Skeletal muscle tissue (tissue), 4 donors: ENCODE results near the gene BSX. TPM values are rescaled to one million over a fixed set of nuclear protein-coding genes. Genes with fewer than 3 reads are reported as not detected.
A peak's percentile ranks its signal among the peaks of the same experiment; 100 is the strongest.

Experiments used
- H3K27ac ChIP-seq: one replicate; pipeline ENCODE4 v1.7.0; 2013; ENCODE audit warnings: mild to moderate bottlenecking, low read depth, low read length, inconsistent platforms
- H3K27me3 ChIP-seq, 3 donors: one replicate each; pipeline ENCODE4 v1.7.0; 2013; ENCODE audit warnings: low read length in 3 of 3; ENCODE audit not compliant: control insufficient read depth in 3 of 3, insufficient read depth in 3 of 3
- H3K36me3 ChIP-seq, 3 donors: one replicate each; pipeline ENCODE4 v1.7.0; 2013; ENCODE audit warnings: low read length in 3 of 3; ENCODE audit not compliant: control insufficient read depth in 3 of 3, insufficient read depth in 3 of 3
- H3K4me1 ChIP-seq, 3 donors: one replicate each; pipeline ENCODE4 v1.7.0; 2013; ENCODE audit warnings: low read length in 3 of 3, mild to moderate bottlenecking in 3 of 3; ENCODE audit not compliant: control insufficient read depth in 3 of 3, insufficient read depth in 3 of 3
- H3K4me3 ChIP-seq, 3 donors: one replicate each; pipeline ENCODE4 v1.7.0; 2013; ENCODE audit warnings: low read length in 3 of 3
- H3K9ac ChIP-seq, 3 donors: one replicate each; pipeline ENCODE4 v1.7.0; 2013; ENCODE audit warnings: low read length in 3 of 3, mild to moderate bottlenecking in 3 of 3, moderate library complexity in 2 of 3, low read depth in 1 of 3
- H3K9me3 ChIP-seq, 3 donors: one replicate each; pipeline ENCODE4 v1.7.0; 2013; ENCODE audit warnings: low read length in 3 of 3; ENCODE audit not compliant: control insufficient read depth in 3 of 3
- total RNA-seq: library from RNA; depleted of rRNA; stranded (reverse); fragments of >200 nt; gene quantifications from one replicate; pipeline ENCODE4 v1.2.3, GENCODE V29; 2014
- donor health status: Osteomylitis.

BSX gene
- total RNA-seq, 1 donor from 2014 or later: not detected

DNA sequence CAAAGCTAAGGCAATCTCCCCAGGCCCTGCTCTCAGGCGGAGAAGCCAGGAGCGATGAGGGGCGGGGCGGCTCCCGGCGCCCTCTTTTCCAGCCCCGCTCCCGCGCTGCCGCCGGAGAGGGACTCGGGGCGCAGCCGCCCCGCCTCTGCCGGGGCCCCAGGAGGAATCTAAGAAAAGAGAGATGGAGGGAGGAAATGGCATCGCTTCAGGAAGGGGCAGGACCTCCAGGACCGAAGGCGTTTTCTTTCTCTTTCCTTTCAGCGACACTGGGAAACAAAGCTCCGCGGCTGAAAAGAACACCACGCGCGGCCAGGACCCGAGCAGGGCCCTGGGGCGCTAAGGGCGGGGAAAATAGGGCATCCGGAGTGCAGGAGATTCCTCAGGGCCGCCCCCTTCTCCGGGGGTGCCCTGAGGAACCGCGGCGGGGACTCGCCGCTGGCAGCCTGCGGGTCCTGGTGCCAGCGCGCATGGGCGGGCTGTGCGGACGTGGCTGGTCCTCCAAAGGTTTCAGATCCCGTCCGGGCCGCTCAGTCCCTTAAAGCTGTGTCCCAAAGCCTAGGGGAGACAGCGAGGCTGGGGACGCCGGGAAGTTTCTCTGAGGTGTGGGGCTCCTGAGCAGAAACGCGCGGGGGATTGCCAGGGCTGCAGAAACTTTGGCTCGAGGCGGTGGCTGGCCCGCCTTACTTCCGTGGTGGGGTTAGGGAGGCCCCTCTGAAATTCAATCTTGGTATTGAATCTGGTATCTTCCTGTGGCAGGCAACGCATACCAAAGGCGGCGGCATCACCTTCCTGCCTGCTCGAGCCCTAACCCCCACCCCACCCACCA lies 2.8 kb upstream of the BSX start:
- H3K9me3 ChIP-seq: no peaks in the 10 kb centered on the region
- peaks cover 3 to 7% (median 5%) of the 10 kb centered on the region in 3 donors for H3K4me1 ChIP-seq
- H3K27ac ChIP-seq: no peak overlapping the region
- H3K4me3 ChIP-seq: peak overlapping the region; percentile 57 to 65 (median 61)
- no peaks in the 10 kb centered on the region for H3K36me3 ChIP-seq
- peaks cover 59 to 68% (median 68%) of the 10 kb centered on the region in 3 donors for H3K27me3 ChIP-seq
- H3K9ac ChIP-seq: no peak overlapping the region

DNA sequence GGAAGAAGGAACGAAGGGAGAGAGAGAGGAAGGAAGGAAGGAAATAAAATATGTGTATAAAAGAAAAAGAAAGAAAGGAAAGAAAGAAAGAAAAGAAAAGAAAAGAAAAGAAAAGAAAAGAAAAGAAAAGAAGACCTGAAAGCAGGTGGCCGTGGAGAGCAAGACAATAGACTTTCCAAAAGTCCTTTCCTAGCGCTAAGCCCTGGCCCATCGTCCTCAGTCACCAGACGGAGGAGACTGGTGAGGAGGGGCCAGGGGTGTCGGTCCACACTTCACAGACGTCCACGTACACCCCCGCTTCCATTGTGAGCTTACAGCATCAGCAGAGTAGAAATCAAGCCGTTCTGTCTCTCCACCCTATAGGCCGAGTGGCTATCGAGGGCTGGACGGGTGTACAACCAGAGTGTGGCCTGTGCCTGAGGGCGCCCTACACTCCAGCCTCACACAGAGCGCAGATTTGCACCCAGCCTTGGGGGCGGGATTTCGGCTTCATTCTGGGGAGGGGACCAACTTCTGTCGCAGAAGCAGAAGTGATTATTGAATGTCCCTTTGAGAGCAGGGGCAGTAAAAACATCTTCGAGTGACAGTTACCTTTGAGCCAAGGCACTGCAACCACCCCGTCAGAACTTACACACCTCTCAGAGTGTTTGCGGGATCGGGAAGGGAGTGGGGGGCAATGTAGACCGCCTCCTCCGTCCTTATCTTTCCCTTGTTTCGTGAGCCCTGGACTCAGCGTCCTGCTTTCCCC lies 2.0 kb upstream of the BSX start:
- Histone ChIP-seq H3K27me3 (peaks cover 67 to 74% (median 74%) of the 10 kb centered on the region in 3 donors), H3K4me1 (peaks cover 3 to 7% (median 5%) of the 10 kb centered on the region in 3 donors), H3K27ac (no peak overlapping the region), H3K36me3 (no peaks in the 10 kb centered on the region), H3K4me3 (peak overlapping the region; percentile 57 to 65 (median 61)), H3K9me3 (no peaks in the 10 kb centered on the region), H3K9ac (no peak overlapping the region)

DNA sequence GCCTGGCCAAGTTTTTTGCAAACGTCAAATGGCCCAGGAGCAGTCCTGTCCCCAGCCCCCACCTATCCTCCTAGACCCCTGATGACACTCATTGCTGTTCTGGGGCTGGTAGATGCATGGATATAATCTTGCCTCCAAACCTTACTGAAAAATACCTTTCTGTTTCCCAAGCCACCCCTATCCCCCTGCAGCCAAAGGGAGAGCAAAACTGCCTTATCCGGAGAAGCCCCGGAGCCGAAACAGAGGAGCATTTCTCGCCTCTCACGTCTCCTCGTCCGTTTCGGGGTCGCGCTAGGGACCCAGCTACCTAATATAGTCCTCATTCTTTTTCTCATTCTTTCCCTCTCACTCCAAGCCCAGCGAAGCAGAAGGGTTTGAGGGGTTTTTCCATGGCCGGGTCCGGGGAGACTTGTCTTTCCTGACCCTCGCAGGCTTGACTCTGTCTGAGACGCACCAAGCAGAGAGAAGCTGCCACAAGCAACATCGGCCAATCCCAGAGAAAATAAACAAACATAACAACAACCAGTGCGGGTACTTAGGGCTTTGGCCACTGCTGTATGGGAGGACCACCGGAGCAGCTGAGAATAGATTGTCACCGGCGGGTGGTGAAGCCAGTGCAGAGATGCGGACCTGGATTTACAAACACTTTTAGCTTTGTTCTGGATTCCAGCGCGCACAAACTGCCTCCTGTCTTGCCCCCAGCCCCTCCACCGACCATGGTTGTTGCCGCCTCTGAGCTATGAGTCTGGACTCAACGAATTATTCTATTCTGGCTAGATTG lies 1.6 kb downstream of the BSX start:
- H3K9ac ChIP-seq: no peak overlapping the region
- H3K36me3 ChIP-seq: no peaks in the 10 kb centered on the region
- no peak overlapping the region for H3K4me3 ChIP-seq
- no peaks in the 10 kb centered on the region for H3K9me3 ChIP-seq
- peaks cover 11 to 16% (median 12%) of the 10 kb centered on the region in 3 donors for H3K4me1 ChIP-seq
- peaks cover 85 to 93% (median 88%) of the 10 kb centered on the region in 3 donors for H3K27me3 ChIP-seq
- H3K27ac ChIP-seq: no peak overlapping the region

DNA sequence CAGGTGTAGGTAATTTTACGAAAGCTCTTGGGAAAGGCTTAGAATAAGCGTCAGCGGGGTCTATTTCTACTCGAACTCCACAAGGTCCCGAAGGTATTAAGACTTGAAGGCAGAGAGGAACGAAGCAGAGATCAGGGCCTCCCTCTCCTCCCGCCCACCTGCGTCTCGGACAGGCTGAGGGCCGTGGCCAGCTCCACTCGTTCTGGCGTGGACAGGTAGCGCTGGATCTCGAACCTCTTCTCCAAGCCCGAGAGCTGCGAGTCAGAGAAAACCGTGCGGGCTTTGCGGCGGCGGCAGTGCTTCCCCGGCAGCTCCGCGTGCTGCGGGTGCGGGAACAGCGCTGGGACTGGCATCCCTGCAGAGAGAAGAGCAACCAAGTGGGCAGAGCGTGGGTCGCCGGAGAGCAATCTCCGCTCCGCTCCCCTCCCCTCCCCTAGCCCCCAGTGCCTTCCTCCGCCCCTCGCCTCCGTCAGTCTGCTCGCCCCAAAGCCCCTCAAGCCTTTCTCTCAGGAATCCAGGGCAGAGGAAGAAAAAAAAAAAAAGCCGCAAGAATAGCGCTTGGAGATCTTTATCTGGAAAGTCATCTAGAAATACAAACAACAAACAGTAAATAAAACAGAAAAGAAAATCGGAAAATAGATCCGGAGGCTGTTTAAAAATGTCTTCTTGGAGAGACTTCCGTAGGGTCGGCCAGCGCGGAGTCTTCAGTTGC lies 2.4 kb downstream of the BSX start:
- Histone ChIP-seq H3K9ac (no peak overlapping the region), H3K4me3 (no peak overlapping the region), H3K4me1 (peaks cover 11 to 13% (median 12%) of the 10 kb centered on the region in 3 donors), H3K27ac (no peak overlapping the region), H3K36me3 (no peaks in the 10 kb centered on the region), H3K9me3 (no peaks in the 10 kb centered on the region), H3K27me3 (peaks cover 85 to 92% (median 86%) of the 10 kb centered on the region in 3 donors)

DNA sequence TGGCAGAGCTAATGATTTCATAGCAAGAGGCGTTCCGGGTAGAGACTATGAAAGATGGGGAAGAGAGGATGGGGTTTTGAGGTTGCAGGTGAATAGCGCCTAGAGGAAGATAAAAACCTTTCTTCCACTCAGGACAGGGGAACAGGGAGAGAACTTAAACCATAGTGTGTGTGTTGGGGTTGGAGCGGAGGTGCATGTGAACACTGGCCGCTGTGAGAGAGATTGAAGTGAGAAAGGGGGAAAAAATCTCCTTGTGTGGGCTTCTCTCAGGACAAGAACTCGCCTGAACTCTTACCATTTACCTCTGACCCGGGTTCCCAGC lies 3.4 kb downstream of the BSX start:
- H3K27ac ChIP-seq: no peak overlapping the region
- H3K9ac ChIP-seq: no peak overlapping the region
- H3K9me3 ChIP-seq: no peaks in the 10 kb centered on the region
- no peaks in the 10 kb centered on the region for H3K36me3 ChIP-seq
- peaks cover 78 to 90% (median 85%) of the 10 kb centered on the region in 3 donors for H3K27me3 ChIP-seq
- H3K4me1 ChIP-seq: peaks cover 5 to 13% (median 6%) of the 10 kb centered on the region in 3 donors
- no peak overlapping the region for H3K4me3 ChIP-seq

DNA sequence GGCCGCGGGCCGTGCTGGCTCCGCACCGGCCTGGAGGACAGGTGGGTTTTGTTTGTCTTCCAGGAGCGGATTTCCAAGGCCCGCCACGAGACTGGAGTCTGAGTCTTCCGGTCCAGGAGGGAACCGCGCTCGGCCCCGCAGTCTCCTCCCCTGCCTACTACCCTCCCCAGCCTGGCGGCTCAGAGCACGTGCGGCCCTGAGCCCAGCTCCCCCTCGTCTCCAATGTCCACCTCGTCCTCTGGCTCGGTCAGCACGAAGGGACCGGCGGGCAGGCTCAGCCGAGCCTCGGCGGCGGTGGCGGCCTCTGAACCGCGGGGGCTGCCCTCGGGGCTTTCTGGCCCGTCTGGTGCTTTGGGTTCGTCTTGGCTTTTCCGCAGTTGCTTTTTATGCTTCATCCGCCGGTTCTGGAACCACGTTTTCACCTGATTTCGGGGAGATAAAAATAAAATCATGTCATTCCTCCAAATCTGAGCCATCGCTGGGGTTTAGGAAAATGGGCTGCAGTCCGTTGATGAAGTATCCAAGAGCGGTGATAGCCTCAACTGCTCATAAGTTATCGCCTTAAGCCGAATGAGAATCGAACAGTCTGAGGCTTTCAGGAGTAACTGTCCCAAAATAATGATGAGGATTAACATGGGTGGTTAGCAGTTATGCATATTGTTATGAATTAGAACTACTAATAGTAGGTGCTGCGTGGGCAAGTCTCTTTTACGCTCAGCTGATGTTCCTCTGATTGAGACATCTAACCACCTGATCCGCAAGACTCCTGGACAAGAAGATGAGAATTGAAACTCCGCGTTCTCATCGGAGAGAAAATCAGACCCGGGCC lies 4.0 kb downstream of the BSX start:
- H3K27me3 ChIP-seq: peaks cover 76 to 85% (median 83%) of the 10 kb centered on the region in 3 donors
- H3K9ac ChIP-seq: no peak overlapping the region
- H3K4me3 ChIP-seq: peak overlapping the region in 2 of 3 donors; percentile 19 to 22
- no peaks in the 10 kb centered on the region for H3K36me3 ChIP-seq
- no peaks in the 10 kb centered on the region for H3K9me3 ChIP-seq
- H3K4me1 ChIP-seq: peaks cover 5 to 13% (median 6%) of the 10 kb centered on the region in 3 donors
- H3K27ac ChIP-seq: no peak overlapping the region

DNA sequence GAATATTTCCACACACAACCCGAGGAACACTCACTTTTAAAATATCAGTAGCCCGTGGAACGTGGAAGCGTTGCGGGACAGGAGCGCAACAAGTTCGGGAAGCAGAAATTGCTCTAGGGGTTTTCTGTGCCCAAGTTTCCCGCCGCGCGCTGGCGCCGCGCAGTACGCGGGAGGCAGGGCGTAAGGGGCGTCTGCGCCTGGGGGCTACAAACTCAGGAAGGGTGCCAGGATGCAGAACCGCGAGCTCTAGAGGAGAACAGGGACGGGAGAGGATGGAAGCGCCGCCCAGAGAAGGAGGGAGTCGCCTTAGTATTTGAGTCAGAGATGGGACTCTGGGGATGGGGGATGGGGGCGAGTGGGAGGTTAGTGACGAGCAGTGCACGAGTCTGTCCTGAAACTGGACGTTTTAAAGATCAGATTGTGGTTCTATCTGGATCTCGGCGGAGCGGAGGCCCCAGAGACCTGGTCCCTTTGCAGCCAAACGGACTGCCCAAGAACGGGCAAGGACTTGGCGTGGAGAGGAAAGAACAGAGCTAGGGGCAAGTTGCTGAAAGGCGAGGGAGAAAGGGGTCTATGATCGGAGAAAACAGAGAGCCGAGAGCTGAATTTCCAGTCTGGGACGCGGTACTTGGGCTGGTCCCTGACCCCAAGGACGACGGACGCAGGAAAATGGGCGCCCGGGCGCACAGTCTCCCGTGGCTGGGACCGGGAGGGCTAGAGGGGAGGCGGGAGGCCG lies 4.7 kb downstream of the BSX start:
- Histone ChIP-seq H3K36me3 (no peaks in the 10 kb centered on the region), H3K9ac (no peak overlapping the region), H3K4me3 (peak overlapping the region in 1 of 3 donors; percentile 22), H3K4me1 (peaks cover 5 to 13% (median 6%) of the 10 kb centered on the region in 3 donors), H3K27me3 (peaks cover 76 to 78% (median 78%) of the 10 kb centered on the region in 3 donors), H3K27ac (no peak overlapping the region), H3K9me3 (no peaks in the 10 kb centered on the region)

DNA sequence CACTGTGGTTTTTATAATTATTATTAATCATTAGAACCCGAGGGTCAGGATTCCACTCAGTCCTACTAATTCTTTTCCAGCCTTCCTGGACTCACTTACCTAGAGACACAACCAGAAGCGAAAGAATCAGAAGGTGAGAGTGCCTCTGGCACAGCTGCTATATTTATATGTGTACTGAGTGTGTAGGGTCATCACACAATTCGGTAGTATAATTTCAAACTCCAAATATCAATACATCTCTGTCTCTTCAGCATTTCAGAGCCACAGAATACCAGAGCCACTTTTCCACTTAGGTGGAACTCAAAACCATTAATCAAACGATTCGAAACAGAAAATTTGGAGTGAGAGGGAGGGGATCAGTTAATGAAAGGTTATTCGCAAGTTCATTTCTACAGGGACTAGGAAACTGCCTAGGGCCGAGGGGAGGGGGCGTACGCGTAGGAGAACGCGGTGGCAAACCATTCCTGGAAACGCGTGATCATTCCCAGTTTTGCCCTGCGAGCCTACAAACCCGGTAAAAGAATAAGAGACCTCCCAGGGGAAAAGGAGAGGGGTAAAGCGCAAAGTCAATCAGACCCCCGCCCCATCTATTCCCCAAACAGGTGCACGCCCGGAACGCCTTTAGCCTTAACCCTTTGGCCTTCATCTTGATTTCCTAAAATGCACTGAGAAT lies 5.4 kb downstream of the BSX start:
- Histone ChIP-seq H3K4me3 (no peak overlapping the region), H3K27ac (no peak overlapping the region), H3K9ac (no peak overlapping the region), H3K9me3 (no peaks in the 10 kb centered on the region), H3K27me3 (peaks cover 71 to 75% (median 72%) of the 10 kb centered on the region in 3 donors), H3K4me1 (peaks cover 5 to 13% (median 6%) of the 10 kb centered on the region in 3 donors), H3K36me3 (no peaks in the 10 kb centered on the region)
